Gastrocnemius medialis (tissue), 4 donors: Measurements from ENCODE around the gene MYL6. TPM values are rescaled to one million over a fixed set of nuclear protein-coding genes. Genes with fewer than 3 reads are reported as not detected.

ENCODE experiments used
- ATAC-seq, 2 donors: fragments of 150-250 bp; one replicate each; pipeline ENCODE4 v1.9.1; 2016
- DNase-seq, 2 donors: peaks; one replicate each; pipeline ENCODE4 v3.0.0-alpha.2; 2019
- H3K27ac ChIP-seq, 4 donors: fragments of 200-600 bp; sonication (generic); 1 replicate in 1 of 4; 2 replicates in 3 of 4; pipeline ENCODE4 v1.5.1; 2016 to 2018; ENCODE audit warnings: mild to moderate bottlenecking in 2 of 4, moderate library complexity in 1 of 4
- H3K27me3 ChIP-seq, 3 donors: fragments of 200-600 bp; sonication (generic) in 2 of 3; 1 replicate in 1 of 3; 2 replicates in 2 of 3; pipeline versions ENCODE4 v1.5.1 to v1.6.0; 2016 to 2019; ENCODE audit warnings: mild to moderate bottlenecking in 1 of 3, moderate library complexity in 1 of 3
- H3K36me3 ChIP-seq, 2 donors: fragments of 200-600 bp; sonication (generic) in 1 of 2; one replicate each; pipeline ENCODE4 v1.5.1; 2017 to 2018
- H3K4me1 ChIP-seq, 2 donors: fragments of 200-600 bp; sonication (generic) in 1 of 2; one replicate each; pipeline ENCODE4 v1.5.1; 2016 to 2017; ENCODE audit warnings: mild to moderate bottlenecking in 2 of 2
- H3K4me3 ChIP-seq, 4 donors: fragments of 200-600 bp; sonication (generic) in 3 of 4; 1 replicate in 1 of 4; 2 replicates in 3 of 4; pipeline ENCODE4 v1.5.1; 2016 to 2019; ENCODE audit warnings: mild to moderate bottlenecking in 2 of 4
- H3K9me3 ChIP-seq, 3 donors: fragments of 200-600 bp; sonication (generic) in 2 of 3; 1 replicate in 1 of 3; 2 replicates in 2 of 3; pipeline ENCODE4 v1.5.1; 2016 to 2019
- POLR2A ChIP-seq, 2 donors: fragments of 450-650 bp; IDR thresholded peaks; one replicate each; pipeline ENCODE4 v1.6.1; 2017; ENCODE audit warnings: antibody characterized with exemption in 2 of 2, mild to moderate bottlenecking in 2 of 2, moderate library complexity in 2 of 2
- in situ Hi-C, 4 donors: fragments of 200-750 bp; cut with MboI; loops; one replicate each; pipeline versions ENCODE4 v1.15.0 to v1.8.0; 2017; ENCODE audit warnings: low sequenced_read_pairs in 4 of 4
- intact Hi-C: fragments of 100-400 bp; cut with DNase I; formaldehyde crosslinking; loops from one replicate; pipeline ENCODE4 v1.15.1; 2023; ENCODE audit warnings: low total_unique reads
- total RNA-seq, 4 donors: library from RNA; depleted of rRNA; stranded (reverse); fragments of >200 nt; gene quantifications; one replicate each; pipeline versions ENCODE4 v1.1.0 to v1.2.3, GENCODE V29; 2016
- TF ChIP-seq, protein P1 (sequence below), 5 experiments: fragments of 450-650 bp in 3 of 5; fragments of 200-600 bp in 2 of 5; sonication (generic) in 2 of 5; IDR thresholded peaks in 4 of 5; conservative IDR thresholded peaks in 1 of 5; 1 replicate in 4 of 5; 2 replicates in 1 of 5; pipeline ENCODE4 v1.5.1; 2016 to 2019; ENCODE audit warnings: antibody characterized with exemption in 5 of 5, mild to moderate bottlenecking in 3 of 5, moderate library complexity in 3 of 5

Gene MYL6
- total RNA-seq, 4 donors from 2014 or later = 159 to 324 (median 202) TPM

DNA sequence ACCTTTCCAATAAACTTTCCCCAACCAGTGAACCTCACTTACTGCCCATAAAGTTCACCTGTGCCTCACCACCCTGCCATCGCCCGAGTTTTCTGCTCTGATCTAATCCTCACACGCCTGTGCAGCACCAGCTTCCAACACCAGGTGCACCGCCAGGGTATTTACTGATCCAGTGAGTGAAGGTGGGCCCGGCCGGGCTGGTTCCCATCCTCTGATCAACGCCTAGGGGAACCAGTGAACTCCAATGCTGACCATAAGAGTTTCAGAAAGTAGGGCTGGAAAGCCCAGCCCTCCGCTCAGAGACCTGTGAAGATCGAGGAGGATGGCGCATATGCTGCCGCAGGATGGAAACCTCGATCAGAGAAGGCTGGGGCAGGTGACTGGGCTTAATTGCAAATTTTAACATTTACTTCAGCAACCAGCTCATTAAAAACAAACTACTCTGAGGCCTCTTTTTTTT, 6.5 kb upstream of the MYL6 start:
- DNase-seq (peak; percentile 23 to 69), ATAC-seq (peak; percentile 59 to 63)
- Histone ChIP-seq H3K9me3 (no peaks in the 10 kb centered on the region), H3K27ac (peak overlapping the region; percentile 88 to 97 (median 96)), H3K27me3 (no peaks in the 10 kb centered on the region), H3K36me3 (no peaks in the 10 kb centered on the region), H3K4me3 (peak overlapping the region; percentile 61 to 82 (median 75)), H3K4me1 (peaks cover 24 to 28% of the 10 kb centered on the region in 2 donors)
- intact Hi-C loops = loop anchor here (1.0 kb wide), 1 partner anchor 23 kb away; the partner anchor contains the start of gene ESYT1
- in situ Hi-C loops = no loop called here
- TF ChIP-seq, protein P1, sequence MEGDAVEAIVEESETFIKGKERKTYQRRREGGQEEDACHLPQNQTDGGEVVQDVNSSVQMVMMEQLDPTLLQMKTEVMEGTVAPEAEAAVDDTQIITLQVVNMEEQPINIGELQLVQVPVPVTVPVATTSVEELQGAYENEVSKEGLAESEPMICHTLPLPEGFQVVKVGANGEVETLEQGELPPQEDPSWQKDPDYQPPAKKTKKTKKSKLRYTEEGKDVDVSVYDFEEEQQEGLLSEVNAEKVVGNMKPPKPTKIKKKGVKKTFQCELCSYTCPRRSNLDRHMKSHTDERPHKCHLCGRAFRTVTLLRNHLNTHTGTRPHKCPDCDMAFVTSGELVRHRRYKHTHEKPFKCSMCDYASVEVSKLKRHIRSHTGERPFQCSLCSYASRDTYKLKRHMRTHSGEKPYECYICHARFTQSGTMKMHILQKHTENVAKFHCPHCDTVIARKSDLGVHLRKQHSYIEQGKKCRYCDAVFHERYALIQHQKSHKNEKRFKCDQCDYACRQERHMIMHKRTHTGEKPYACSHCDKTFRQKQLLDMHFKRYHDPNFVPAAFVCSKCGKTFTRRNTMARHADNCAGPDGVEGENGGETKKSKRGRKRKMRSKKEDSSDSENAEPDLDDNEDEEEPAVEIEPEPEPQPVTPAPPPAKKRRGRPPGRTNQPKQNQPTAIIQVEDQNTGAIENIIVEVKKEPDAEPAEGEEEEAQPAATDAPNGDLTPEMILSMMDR (IDR thresholded peaks at IDR 0.05 in 4 of 5, conservative IDR thresholded peaks at IDR 0.05 in 1 of 5) = peak; percentile 57 to 75 (median 60)
- TF ChIP-seq POLR2A (IDR thresholded peaks at IDR 0.05) = no peak

DNA sequence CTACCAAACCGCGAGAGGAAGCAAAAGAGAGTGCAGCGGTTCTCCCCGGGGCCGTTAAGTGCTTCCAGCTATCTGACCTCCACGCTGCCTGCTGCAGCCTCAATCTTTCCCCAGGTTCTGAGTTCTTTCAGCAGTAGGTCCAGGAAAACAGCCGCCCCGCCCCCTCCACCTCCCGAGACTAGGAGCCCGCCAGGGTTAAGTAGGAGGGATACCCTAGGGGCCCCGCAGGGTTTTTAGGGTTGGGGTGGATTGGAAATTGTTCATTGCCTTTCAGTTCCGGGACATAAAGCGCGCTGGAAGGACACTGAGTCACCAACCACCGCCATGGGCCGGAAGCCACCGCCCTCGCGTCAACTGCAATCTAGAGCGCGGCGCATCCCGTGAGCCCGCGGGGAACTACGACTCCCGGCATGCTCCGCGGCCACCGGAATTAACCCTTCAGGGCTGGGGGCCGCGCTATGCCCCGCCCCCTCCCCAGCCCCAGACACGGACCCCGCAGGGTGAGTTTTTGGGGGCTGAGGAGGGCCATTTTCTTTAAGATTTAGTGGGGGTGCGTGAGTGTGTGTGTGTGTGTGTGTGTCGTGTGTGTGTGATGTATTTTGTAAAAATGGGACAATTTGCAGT, 5.9 kb upstream of the MYL6 start, which contains the start of gene MYL6B:
MYL6B (plus strand) TSS at position 456 of the 624 bp plus-strand sequence. CDS start 1,332 bp downstream, outside the sequence.
- H3K27ac ChIP-seq = peak within 1 kb of the TSS; percentile 88 to 97 (median 96)
- no peaks in the 10 kb centered on the region for H3K36me3 ChIP-seq
- in situ Hi-C loops (no loop called here), intact Hi-C loops (loop anchor here (1.0 kb wide), 1 partner anchor 24 kb away; the partner anchor contains the start of gene ESYT1)
- H3K27me3 ChIP-seq = no peaks in the 10 kb centered on the region
- TF ChIP-seq POLR2A (IDR thresholded peaks at IDR 0.05) = peak; percentile 54 to 61
- TF ChIP-seq, protein P1 (IDR thresholded peaks at IDR 0.05 in 4 of 5, conservative IDR thresholded peaks at IDR 0.05 in 1 of 5) = no peak
- DNase-seq = peak; percentile 92 to 93
- ATAC-seq = peak; percentile 86 to 93
- H3K9me3 ChIP-seq = no peaks in the 10 kb centered on the region
- peak within 1 kb of the TSS; percentile 61 to 82 (median 75) for H3K4me3 ChIP-seq
- H3K4me1 ChIP-seq = peaks cover 24 to 34% of the 10 kb centered on the region in 2 donors

DNA sequence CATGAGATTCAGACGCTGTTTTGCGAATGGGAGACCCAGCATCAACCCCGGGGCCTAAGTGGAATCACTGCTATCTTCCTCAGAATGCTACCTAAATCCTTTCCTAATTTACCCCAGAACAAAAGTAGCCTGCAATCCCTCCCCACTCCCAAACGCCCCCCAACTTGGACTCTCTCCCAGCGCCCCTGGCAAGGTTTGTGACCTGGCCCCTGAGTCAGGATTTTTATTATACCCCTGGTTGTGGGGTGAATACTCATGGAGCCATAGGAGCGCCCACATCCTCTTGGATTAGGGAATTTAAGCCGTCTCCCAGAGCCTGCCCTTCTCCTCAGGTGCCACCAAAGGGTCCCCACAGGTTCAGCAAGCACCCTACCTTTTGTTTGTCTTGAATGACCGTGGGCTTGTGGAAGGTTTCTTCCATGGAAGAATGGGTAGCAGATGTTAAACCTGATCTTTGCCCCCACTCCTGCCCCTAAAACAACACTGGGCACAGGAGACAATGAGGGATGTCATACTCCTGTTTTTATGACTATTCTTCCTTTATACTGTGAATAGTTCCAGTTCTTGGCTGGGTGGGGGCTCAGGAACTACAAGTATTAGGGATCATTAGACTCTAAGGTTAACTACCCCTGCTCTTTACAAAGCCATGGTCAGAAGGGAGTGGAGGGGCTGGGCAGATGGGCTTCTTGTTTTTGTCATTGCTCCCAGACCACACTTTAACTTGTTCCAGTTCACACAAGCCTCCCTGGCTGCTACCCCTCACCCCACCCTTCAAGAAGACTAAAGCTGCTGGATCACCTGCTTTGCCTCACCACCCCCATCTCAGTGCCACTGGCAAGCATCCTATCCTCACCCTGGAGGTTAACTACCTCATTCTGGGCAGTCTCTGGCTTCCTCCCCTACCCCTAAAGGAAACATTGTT, 5.1 kb upstream of the MYL6 start:
- intact Hi-C loops = loop anchor here (1.0 kb wide), 1 partner anchor 25 kb away; the partner anchor contains the start of gene ESYT1
- ATAC-seq (no peak), DNase-seq (no peak)
- in situ Hi-C loops = no loop called here
- Histone ChIP-seq H3K27ac (peak overlapping the region; percentile 88 to 97 (median 96)), H3K4me1 (peaks cover 24 to 40% of the 10 kb centered on the region in 2 donors), H3K27me3 (no peaks in the 10 kb centered on the region), H3K36me3 (no peaks in the 10 kb centered on the region), H3K9me3 (no peaks in the 10 kb centered on the region), H3K4me3 (peak overlapping the region; percentile 61 to 82 (median 75))
- TF ChIP-seq POLR2A (IDR thresholded peaks at IDR 0.05) = no peak
- TF ChIP-seq, protein P1 (IDR thresholded peaks at IDR 0.05 in 4 of 5, conservative IDR thresholded peaks at IDR 0.05 in 1 of 5) = no peak

DNA sequence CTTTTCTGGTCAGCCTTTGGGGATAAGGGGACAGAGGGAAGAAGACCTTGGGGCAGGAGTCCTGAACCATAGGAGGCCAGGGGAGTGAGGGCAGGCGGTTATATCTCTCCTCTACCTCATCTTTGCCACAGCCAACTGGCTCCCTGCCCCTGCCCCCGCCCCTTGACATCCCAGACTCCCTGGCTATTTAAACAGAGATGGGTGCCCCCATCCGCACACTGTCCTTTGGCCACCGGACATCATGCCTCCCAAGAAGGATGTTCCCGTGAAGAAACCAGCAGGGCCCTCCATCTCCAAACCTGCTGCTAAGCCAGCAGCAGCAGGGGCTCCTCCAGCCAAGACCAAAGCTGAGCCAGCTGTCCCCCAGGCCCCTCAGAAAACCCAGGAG, 4.5 kb upstream of the MYL6 start:
- TF ChIP-seq, protein P1 (IDR thresholded peaks at IDR 0.05 in 4 of 5, conservative IDR thresholded peaks at IDR 0.05 in 1 of 5) = no peak
- TF ChIP-seq POLR2A (IDR thresholded peaks at IDR 0.05) = no peak
- H3K4me1 ChIP-seq = peaks cover 24 to 40% of the 10 kb centered on the region in 2 donors
- peak overlapping the region; percentile 88 to 97 (median 96) for H3K27ac ChIP-seq
- no peaks in the 10 kb centered on the region for H3K27me3 ChIP-seq
- intact Hi-C loops = no loop called here
- no peak for DNase-seq
- in situ Hi-C loops = no loop called here
- no peak for ATAC-seq
- no peaks in the 10 kb centered on the region for H3K36me3 ChIP-seq
- peak overlapping the region in 1 of 4 donors; percentile 3 for H3K4me3 ChIP-seq
- H3K9me3 ChIP-seq = no peaks in the 10 kb centered on the region
